Ectodermal cell (in vitro differentiated cells): ENCODE results near the gene KNDC1.

Source experiments
- H3K27ac ChIP-seq: 2 replicates; pipeline ENCODE4 v1.7.0; 2013; ENCODE audit warnings: mild to moderate bottlenecking, low read depth, low read length; ENCODE audit not compliant: insufficient read depth, poor library complexity, severe bottlenecking
- H3K27me3 ChIP-seq: 2 replicates; pipeline ENCODE4 v1.7.0; 2013; ENCODE audit warnings: mild to moderate bottlenecking, low read length; ENCODE audit not compliant: insufficient read depth, control insufficient read depth, poor library complexity, severe bottlenecking
- H3K36me3 ChIP-seq: one replicate; pipeline ENCODE4 v1.7.0; 2013; ENCODE audit warnings: low read length; ENCODE audit not compliant: control insufficient read depth, insufficient read depth
- H3K4me1 ChIP-seq: one replicate; pipeline ENCODE4 v1.7.0; 2013; ENCODE audit warnings: low read length; ENCODE audit not compliant: control insufficient read depth, insufficient read depth
- H3K4me3 ChIP-seq: 2 replicates; pipeline ENCODE4 v1.7.0; 2013; ENCODE audit warnings: low read depth, low read length, control low read depth; ENCODE audit not compliant: insufficient read depth
- H3K9me3 ChIP-seq: 2 replicates; pipeline ENCODE4 v1.7.0; 2013; ENCODE audit warnings: mild to moderate bottlenecking, low read length, moderate library complexity; ENCODE audit not compliant: control insufficient read depth
- WGBS, 2 experiments: methylation state at CpG; one replicate each; pipeline ENCODE4 v1.1.7; 2013; ENCODE audit warnings: missing lambda C conversion rate in 2 of 2; 5-methylcytosine and 5-hydroxymethylcytosine counted together

KNDC1 gene

GRCh38 chr10:133162910-133163856 is 3.2 kb downstream of the KNDC1 start:
- 90 to 92% methylated on average over 21 of the region's 21 CpGs for WGBS, 2 experiments
- Histone ChIP-seq H3K4me1 (peaks cover 5% of the 10 kb centered on the region), H3K9me3 (no peaks in the 10 kb centered on the region), H3K4me3 (no peak overlapping the region), H3K27ac (no peak overlapping the region), H3K27me3 (peaks cover 12% of the 10 kb centered on the region), H3K36me3 (no peaks in the 10 kb centered on the region)

GRCh38 chr10:133163889-133164815 is 4.1 kb downstream of the KNDC1 start:
- no peaks in the 10 kb centered on the region for H3K36me3 ChIP-seq
- no peak overlapping the region for H3K27ac ChIP-seq
- no peaks in the 10 kb centered on the region for H3K9me3 ChIP-seq
- peaks cover 12% of the 10 kb centered on the region for H3K27me3 ChIP-seq
- no peak overlapping the region for H3K4me3 ChIP-seq
- peaks cover 5% of the 10 kb centered on the region for H3K4me1 ChIP-seq
- WGBS, 2 experiments = 89 to 91% methylated on average over 29 to 31 of the region's 31 CpGs

GRCh38 chr10:133164816-133165555 is 5.0 kb downstream of the KNDC1 start:
- WGBS, 2 experiments = 91 to 92% methylated on average over 26 of the region's 26 CpGs
- no peaks in the 10 kb centered on the region for H3K36me3 ChIP-seq
- H3K27ac ChIP-seq = no peak overlapping the region
- H3K27me3 ChIP-seq = peaks cover 12% of the 10 kb centered on the region
- H3K9me3 ChIP-seq = no peaks in the 10 kb centered on the region
- H3K4me1 ChIP-seq = peaks cover 5% of the 10 kb centered on the region
- no peak overlapping the region for H3K4me3 ChIP-seq

- Histone ChIP-seq H3K4me3 (no peak overlapping the region), H3K27me3 (peaks cover 7% of the 10 kb centered on the region), H3K27ac (no peak overlapping the region), H3K36me3 (no peaks in the 10 kb centered on the region), H3K4me1 (peaks cover 3% of the 10 kb centered on the region), H3K9me3 (no peaks in the 10 kb centered on the region)
- 94 to 95% methylated on average over 40 of the region's 40 CpGs for WGBS, 2 experiments
Observed at GRCh38 chr10:133165556-133166503, 5.8 kb downstream of the KNDC1 start.

- H3K4me3 ChIP-seq = no peak overlapping the region
- no peaks in the 10 kb centered on the region for H3K36me3 ChIP-seq
- no peak overlapping the region for H3K27ac ChIP-seq
- no peaks in the 10 kb centered on the region for H3K9me3 ChIP-seq
- 96 to 97% methylated on average over 11 of the region's 11 CpGs for WGBS, 2 experiments
- peaks cover 3% of the 10 kb centered on the region for H3K4me1 ChIP-seq
- H3K27me3 ChIP-seq = peaks cover 1% of the 10 kb centered on the region
Observed at GRCh38 chr10:133166504-133166827, 6.4 kb downstream of the KNDC1 start.

- Histone ChIP-seq H3K27me3 (no peaks in the 10 kb centered on the region), H3K4me1 (no peaks in the 10 kb centered on the region), H3K27ac (no peak overlapping the region), H3K36me3 (no peaks in the 10 kb centered on the region), H3K4me3 (no peak overlapping the region), H3K9me3 (no peaks in the 10 kb centered on the region)
- 94 to 95% methylated on average over 66 of the region's 66 CpGs for WGBS, 2 experiments
Observed at GRCh38 chr10:133166828-133167692, 7.0 kb downstream of the KNDC1 start.

GRCh38 chr10:133167693-133168616 is 7.9 kb downstream of the KNDC1 start:
- H3K4me1 ChIP-seq = no peaks in the 10 kb centered on the region
- no peaks in the 10 kb centered on the region for H3K9me3 ChIP-seq
- H3K27ac ChIP-seq = no peak overlapping the region
- no peaks in the 10 kb centered on the region for H3K36me3 ChIP-seq
- H3K4me3 ChIP-seq = no peak overlapping the region
- WGBS, 2 experiments = 95% methylated on average over 37 of the region's 37 CpGs
- no peaks in the 10 kb centered on the region for H3K27me3 ChIP-seq

- Histone ChIP-seq H3K4me1 (no peaks in the 10 kb centered on the region), H3K36me3 (no peaks in the 10 kb centered on the region), H3K9me3 (no peaks in the 10 kb centered on the region), H3K27me3 (no peaks in the 10 kb centered on the region), H3K27ac (no peak overlapping the region), H3K4me3 (no peak overlapping the region)
- WGBS, 2 experiments = 94 to 96% methylated on average over 14 of the region's 14 CpGs
Observed at GRCh38 chr10:133168617-133169031, 8.6 kb downstream of the KNDC1 start.
